IMR-90 (cell line): Measurements from ENCODE around the gene GUCY2F. TPM values are rescaled to one million over a fixed set of nuclear protein-coding genes. Genes with fewer than 3 reads are reported as not detected.

Source experiments
- ATAC-seq: fragments of 200-7000 bp; cut with Tn5 transposase; 2 replicates; pipeline ENCODE4 v1.9.1; 2020; ENCODE audit warnings: low read depth, mild to moderate bottlenecking, moderate library complexity
- BruUV-seq: library from RNA; stranded (reverse); fragments of 400-500 nt; replicated peaks from 2 replicates; lab custom pipeline; 2021; lab: Mats Ljungman, UMichigan
- CTCF ChIA-PET: fragments of 300-600 bp; formaldehyde crosslinking; extraction: SDS; loops from one replicate; lab custom pipeline; 2021; ENCODE audit warnings: antibody characterized with exemption; lab: Yijun Ruan, JAX
- POLR2A ChIA-PET: fragments of 300-600 bp; sonication (Branson Sonifier 250); formaldehyde crosslinking; loops from one replicate; lab custom pipeline; 2022; ENCODE audit warnings: antibody characterized with exemption; ENCODE audit not compliant: unreplicated experiment; lab: Charles Lee
- DNase-seq: peaks from one replicate; pipeline ENCODE4 v3.0.0; 2013
- H2AFZ ChIP-seq: replicated peaks from 2 replicates; pipeline ENCODE3; 2013; ENCODE audit warnings: low read length, mild to moderate bottlenecking; ENCODE audit not compliant: poor library complexity
- H2AK5ac ChIP-seq: 2 replicates; pipeline ENCODE4 v1.6.1; 2013; ENCODE audit warnings: low read depth, low read length, inconsistent platforms
- H2AK9ac ChIP-seq: replicated peaks from 2 replicates; pipeline ENCODE3; 2013; ENCODE audit warnings: mild to moderate bottlenecking, low read depth, low read length, moderate library complexity; ENCODE audit not compliant: poor library complexity
- H2BK120ac ChIP-seq: 2 replicates; pipeline ENCODE4 v1.6.1; 2013; ENCODE audit warnings: low read depth, low read length, inconsistent platforms
- H2BK15ac ChIP-seq: 3 replicates; pipeline ENCODE4 v1.6.1; 2013; ENCODE audit warnings: low read depth, low read length, inconsistent platforms
- H2BK20ac ChIP-seq: 2 replicates; pipeline ENCODE4 v1.6.1; 2013; ENCODE audit warnings: low read depth, mild to moderate bottlenecking, inconsistent platforms, low read length, moderate library complexity
- H2BK5ac ChIP-seq: 2 replicates; pipeline ENCODE4 v1.6.1; 2013; ENCODE audit warnings: mild to moderate bottlenecking, low read depth, low read length, inconsistent platforms; ENCODE audit not compliant: poor library complexity, severe bottlenecking
- H3K14ac ChIP-seq: replicated peaks from 2 replicates; pipeline ENCODE4 v1.6.1; 2013; ENCODE audit warnings: low read depth, low read length, inconsistent platforms
- H3K18ac ChIP-seq: 2 replicates; pipeline ENCODE4 v1.6.1; 2013; ENCODE audit warnings: low read depth, low read length, control low read depth
- H3K23ac ChIP-seq: 2 replicates; pipeline ENCODE4 v1.6.1; 2013; ENCODE audit warnings: low read depth, low read length, inconsistent platforms
- H3K27ac ChIP-seq: 2 replicates; pipeline ENCODE4 v1.5.1; 2013; ENCODE audit warnings: mild to moderate bottlenecking, control low read depth, low read length; ENCODE audit not compliant: insufficient read depth
- H3K27me3 ChIP-seq: 2 replicates; pipeline ENCODE4 v1.6.1; 2013; ENCODE audit warnings: low read length; ENCODE audit not compliant: control insufficient read depth, insufficient read depth
- H3K36me3 ChIP-seq: 2 replicates; pipeline ENCODE4 v1.6.1; 2013; ENCODE audit warnings: low read length, mixed read lengths; ENCODE audit not compliant: control insufficient read depth, insufficient read depth
- H3K4ac ChIP-seq: 2 replicates; pipeline ENCODE4 v1.6.1; 2013; ENCODE audit warnings: low read depth, low read length, inconsistent platforms
- H3K4me1 ChIP-seq: 2 replicates; pipeline ENCODE4 v1.6.1; 2013; ENCODE audit warnings: low read length, mixed read lengths; ENCODE audit not compliant: control insufficient read depth, insufficient read depth
- H3K4me2 ChIP-seq: 2 replicates; pipeline ENCODE4 v1.6.1; 2013; ENCODE audit warnings: low read depth, mild to moderate bottlenecking, control low read depth, low read length, moderate library complexity
- H3K4me3 ChIP-seq: 2 replicates; pipeline ENCODE4 v1.5.1; 2013; ENCODE audit warnings: low read depth, mild to moderate bottlenecking, control low read depth, low read length, moderate library complexity; ENCODE audit not compliant: insufficient read depth
- H3K56ac ChIP-seq: 2 replicates; pipeline ENCODE4 v1.6.1; 2013; ENCODE audit warnings: low read length, inconsistent platforms; ENCODE audit not compliant: insufficient read depth; ENCODE audit errors: extremely low read depth
- H3K79me1 ChIP-seq, 2 experiments: 2 replicates each; pipeline ENCODE4 v1.6.1; 2013; ENCODE audit warnings: low read length in 2 of 2, inconsistent platforms in 1 of 2, low read depth in 1 of 2
- H3K9ac ChIP-seq: 2 replicates; pipeline ENCODE4 v1.6.1; 2013; ENCODE audit warnings: low read depth, low read length, control low read depth
- H3K9me1 ChIP-seq: 2 replicates; pipeline ENCODE4 v1.6.1; 2013; ENCODE audit warnings: low read length, inconsistent platforms; ENCODE audit not compliant: insufficient read depth
- H3K9me3 ChIP-seq: 2 replicates; pipeline ENCODE4 v1.6.1; 2013; ENCODE audit warnings: low read length; ENCODE audit not compliant: control insufficient read depth, insufficient read depth
- H4K20me1 ChIP-seq: 2 replicates; pipeline ENCODE4 v1.6.1; 2013; ENCODE audit warnings: low read length, inconsistent platforms; ENCODE audit not compliant: insufficient read depth
- H4K5ac ChIP-seq: 2 replicates; pipeline ENCODE4 v1.6.1; 2013; ENCODE audit warnings: mild to moderate bottlenecking, low read depth, low read length, control low read depth
- H4K8ac ChIP-seq, 2 experiments: 2 replicates each; pipeline ENCODE4 v1.6.1; 2013; ENCODE audit warnings: low read depth in 2 of 2, low read length in 2 of 2, control low read depth in 1 of 2, inconsistent platforms in 1 of 2
- H4K91ac ChIP-seq: 2 replicates; pipeline ENCODE4 v1.6.1; 2013; ENCODE audit warnings: low read depth, low read length, inconsistent platforms; ENCODE audit not compliant: insufficient read depth
- MXI1 ChIP-seq: IDR thresholded peaks from 2 replicates; pipeline ENCODE4 v1.6.1; 2012; ENCODE audit warnings: low read depth, mild to moderate bottlenecking, low read length, moderate library complexity, borderline replicate concordance
- USF2 ChIP-seq: fragments of 150-350 bp; IDR thresholded peaks from 2 replicates; pipeline ENCODE4 v1.6.1; 2017; ENCODE audit warnings: mild to moderate bottlenecking, antibody characterized with exemption, low read length, low read depth
- dilution Hi-C: fragments of 300-500 bp; cut with HindIII; formaldehyde crosslinking; loops from one replicate; pipeline ENCODE4 v1.14.3; 2018; ENCODE audit warnings: low sequenced_read_pairs; ENCODE audit not compliant: unreplicated experiment
- in situ Hi-C: fragments of 300-500 bp; cut with MboI; formaldehyde crosslinking; loops from 3 replicates; pipeline ENCODE4 v1.14.3; 2019; ENCODE audit warnings: low sequenced_read_pairs, inconsistent platforms, mixed read lengths
- intact Hi-C: fragments of 100-400 bp; cut with micrococcal nuclease; formaldehyde crosslinking; loops from 2 replicates; pipeline ENCODE4 v1.10.0; 2022
- polyA plus RNA-seq, 3 experiments: library from polyadenylated mRNA; depleted of rRNA; stranded (reverse); fragments of >200 nt; gene quantifications; 2 replicates each; pipeline ENCODE4 v1.2.3, GENCODE V29; 2012; ENCODE audit warnings: low replicate concordance in 1 of 3
- total RNA-seq: library from RNA; depleted of rRNA; stranded (reverse); fragments of >200 nt; gene quantifications from 2 replicates; pipeline ENCODE4 v1.2.3, GENCODE V29; 2012

Gene GUCY2F
- total and polyA plus RNA-seq, 2 of the 4 experiments (the other 2 are of a cell fraction), result not detected

GRCh38 chrX:109508915-109509314 is 27.0 kb upstream of the GUCY2F start:
- POLR2A ChIA-PET, result no interaction called here
- no peaks in the 10 kb centered on the region for H3K9me1 ChIP-seq
- H3K36me3 ChIP-seq, result no peaks in the 10 kb centered on the region
- no peak overlapping the region for H4K8ac ChIP-seq
- in situ Hi-C loops, result no loop called here
- H3K27ac ChIP-seq, result no peak overlapping the region
- H3K9ac ChIP-seq, result no peak overlapping the region
- H3K14ac ChIP-seq, result no peak overlapping the region
- H3K56ac ChIP-seq, result no peak overlapping the region
- no peaks in the 10 kb centered on the region for H3K4me1 ChIP-seq
- no peak overlapping the region for H4K91ac ChIP-seq
- H2AFZ ChIP-seq, result no peak overlapping the region
- intact Hi-C loops, result no loop called here
- BruUV-seq, result no TSS peak
- H2AK9ac ChIP-seq, result no peak overlapping the region
- H3K18ac ChIP-seq, result no peak overlapping the region
- H3K4ac ChIP-seq, result no peak overlapping the region
- H2AK5ac ChIP-seq, result no peak overlapping the region
- TF ChIP-seq MXI1, result no peak
- no peak for TF ChIP-seq USF2
- H3K4me2 ChIP-seq, result no peak overlapping the region
- H2BK120ac ChIP-seq, result no peak overlapping the region
- H2BK15ac ChIP-seq, result no peak overlapping the region
- DNase-seq, result no peak
- no peaks in the 10 kb centered on the region for H3K27me3 ChIP-seq
- dilution Hi-C loops, result no loop called here
- H4K20me1 ChIP-seq, result no peaks in the 10 kb centered on the region
- no peak overlapping the region for H4K5ac ChIP-seq
- no peak for ATAC-seq
- no peak overlapping the region for H3K4me3 ChIP-seq
- H3K79me1 ChIP-seq, result no peaks in the 10 kb centered on the region
- CTCF ChIA-PET, result interaction anchor here (1.0 kb wide), 1 partner anchor 23 kb away, joined by 3 read pairs; no protein-coding TSS in a partner anchor
- no peak overlapping the region for H2BK20ac ChIP-seq
- no peak overlapping the region for H2BK5ac ChIP-seq
- no peaks in the 10 kb centered on the region for H3K9me3 ChIP-seq
- H3K23ac ChIP-seq, result no peak overlapping the region
